PC-3 (cell line): Measurements from ENCODE around the gene A3GALT2.

Source experiments
- CTCF ChIP-seq: fragments of 300-600 bp; sonication (generic); conservative IDR thresholded peaks from 2 replicates; pipeline ENCODE4 v1.5.1; 2017; ENCODE audit warnings: antibody characterized with exemption, low read depth, mild to moderate bottlenecking, low read length
- EZH2 ChIP-seq: fragments of 300-600 bp; sonication (generic); IDR thresholded peaks from one replicate; pipeline ENCODE4 v1.6.1; 2017; ENCODE audit warnings: antibody characterized with exemption, mild to moderate bottlenecking, low read length; ENCODE audit not compliant: unreplicated experiment

GRCh38 chr1:33286451-33287185 is 34.3 kb downstream of the A3GALT2 start:
- TF ChIP-seq CTCF (no peak), EZH2 (no peak)
